SK-N-SH treated with all-trans-retinoic acid at 6 μM for 48 hours (cell line): ENCODE results near the gene CSNK1G3.
"Not testable (repeated sequence)": the region's sequence is repeated elsewhere in the genome, so short reads cannot be mapped to it uniquely, and the experiment has no call there.

Experiments used
- OSR1 ChIP-seq: fragments of 250-450 bp; sonication (Bioruptor Pico); IDR thresholded peaks from 2 replicates; pipeline ENCODE4 v1.8.0; 2022; ENCODE audit warnings: moderate library complexity, mild to moderate bottlenecking, inconsistent platforms
- RARB ChIP-seq: fragments of 250-450 bp; sonication (Bioruptor Pico); IDR thresholded peaks from 2 replicates; pipeline ENCODE4 v1.8.0; 2021; ENCODE audit warnings: mild to moderate bottlenecking, moderate library complexity
- ZNF8 ChIP-seq: fragments of 450-650 bp; formaldehyde crosslinking; IDR thresholded peaks from 2 replicates; pipeline ENCODE4 v1.5.0; 2020; ENCODE audit warnings: mild to moderate bottlenecking, moderate library complexity

DNA sequence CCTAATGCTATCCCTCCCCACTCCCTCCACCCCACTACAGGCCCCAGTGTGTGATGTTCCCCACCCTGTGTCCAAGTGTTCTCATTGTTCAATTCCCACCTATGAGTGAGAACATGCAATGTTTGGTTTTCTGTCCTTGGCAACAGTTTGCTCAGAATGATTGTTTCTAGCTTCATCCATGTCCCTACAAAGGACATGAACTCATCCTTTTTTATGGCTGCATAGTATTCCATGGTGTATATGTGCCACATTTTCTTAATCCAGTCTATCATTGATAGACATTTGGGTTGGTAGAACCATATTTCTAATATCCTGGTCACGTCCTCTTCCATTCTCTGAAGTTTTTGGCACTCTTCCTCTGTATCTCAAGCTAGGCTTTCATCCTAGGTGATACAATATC is 45.1 kb upstream of the CSNK1G3 start:
- TF ChIP-seq OSR1 (CRISPR knock-in tag); ZNF8 (CRISPR knock-in tag); RARB: not testable (repeated sequence)
